Natural killer cell treated with Interleukin-12 subunit alpha and Interleukin-12 subunit beta and Interleukin-15 and Interleukin-18, amount 100 ng/mL, for 72 hours (primary cell): ENCODE data around the gene CNIH3. TPM values are rescaled to one million over a fixed set of nuclear protein-coding genes. Genes with fewer than 3 reads are reported as not detected.

ENCODE experiments used
- ATAC-seq, 2 donors: fragments of 150-1000 bp; cut with Tn5 transposase in 1 of 2; sonication (Bioruptor Pico), chemical (Tn5 transposase) in 1 of 2; 2 replicates each; pipeline ENCODE4 v1.10.0; 2021
- DNase-seq: peaks from one replicate; pipeline ENCODE4 v3.0.0; 2022; ENCODE audit warnings: low spot score
- H3K27ac Mint-ChIP-seq, 2 donors: 1 replicate in 1 of 2; 2 replicates in 1 of 2; pipeline ENCODE4 v1.8.0; 2022; ENCODE audit warnings: mixed read lengths in 2 of 2, mild to moderate bottlenecking in 1 of 2, moderate library complexity in 1 of 2
- H3K27me3 Mint-ChIP-seq, 2 donors: 1 replicate in 1 of 2; 2 replicates in 1 of 2; pipeline ENCODE4 v1.8.0; 2022; ENCODE audit warnings: mixed read lengths in 2 of 2
- H3K36me3 Mint-ChIP-seq: one replicate; pipeline ENCODE4 v1.8.0; 2022; ENCODE audit warnings: mixed read lengths
- H3K4me1 Mint-ChIP-seq, 2 donors: 1 replicate in 1 of 2; 2 replicates in 1 of 2; pipeline ENCODE4 v1.8.0; 2022; ENCODE audit warnings: low read depth in 2 of 2, mixed read lengths in 2 of 2, mild to moderate bottlenecking in 1 of 2
- H3K4me3 Mint-ChIP-seq: one replicate; pipeline ENCODE4 v1.8.0; 2022; ENCODE audit warnings: mixed read lengths
- H3K9me3 Mint-ChIP-seq: 2 replicates; pipeline ENCODE4 v1.8.0; 2022; ENCODE audit warnings: mixed read lengths
- total RNA-seq, 2 donors: library from RNA; stranded (reverse); gene quantifications; one replicate each; pipeline ENCODE4 v1.2.3, GENCODE V29; 2022

The CNIH3 gene
- total RNA-seq, 2 donors from 2014 or later = 1.5 TPM

GRCh38 chr1:224639426-224639975, 23.4 kb downstream of the CNIH3 start:
- H3K9me3 Mint-ChIP-seq = no peaks in the 10 kb centered on the region
- peaks cover 8 to 9% of the 10 kb centered on the region in 2 donors for H3K4me1 Mint-ChIP-seq
- no peak overlapping the region for H3K4me3 Mint-ChIP-seq
- no peaks in the 10 kb centered on the region for H3K36me3 Mint-ChIP-seq
- H3K27ac Mint-ChIP-seq = no peak overlapping the region
- ATAC-seq (no peak), DNase-seq (no peak)
- peaks cover 2 to 17% of the 10 kb centered on the region in 2 donors for H3K27me3 Mint-ChIP-seq

GRCh38 chr1:224640018-224640417, 23.9 kb downstream of the CNIH3 start:
- H3K4me3 Mint-ChIP-seq = no peak overlapping the region
- ATAC-seq (no peak), DNase-seq (no peak)
- H3K9me3 Mint-ChIP-seq = no peaks in the 10 kb centered on the region
- H3K27ac Mint-ChIP-seq = no peak overlapping the region
- peaks cover 8 to 9% of the 10 kb centered on the region in 2 donors for H3K4me1 Mint-ChIP-seq
- H3K36me3 Mint-ChIP-seq = no peaks in the 10 kb centered on the region
- H3K27me3 Mint-ChIP-seq = peaks cover 0 to 17% of the 10 kb centered on the region in 2 donors

- Mint-ChIP-seq H3K36me3 (no peaks in the 10 kb centered on the region), H3K27me3 (peaks cover 0 to 17% of the 10 kb centered on the region in 2 donors), H3K27ac (no peak overlapping the region), H3K4me1 (peaks cover 8 to 9% of the 10 kb centered on the region in 2 donors), H3K9me3 (no peaks in the 10 kb centered on the region), H3K4me3 (no peak overlapping the region)
- ATAC-seq (no peak), DNase-seq (no peak)
Measured at GRCh38 chr1:224640587-224640986, 24.5 kb downstream of the CNIH3 start.

- H3K4me3 Mint-ChIP-seq = no peak overlapping the region
- no peak overlapping the region for H3K27ac Mint-ChIP-seq
- H3K9me3 Mint-ChIP-seq = no peaks in the 10 kb centered on the region
- ATAC-seq (no peak), DNase-seq (no peak)
- H3K36me3 Mint-ChIP-seq = no peaks in the 10 kb centered on the region
- peaks cover 0 to 17% of the 10 kb centered on the region in 2 donors for H3K27me3 Mint-ChIP-seq
- peaks cover 8 to 9% of the 10 kb centered on the region in 2 donors for H3K4me1 Mint-ChIP-seq
Measured at GRCh38 chr1:224641030-224641429, 24.9 kb downstream of the CNIH3 start.

- Mint-ChIP-seq H3K27me3 (peaks cover 0 to 17% of the 10 kb centered on the region in 2 donors), H3K4me1 (no peaks in the 10 kb centered on the region), H3K9me3 (no peaks in the 10 kb centered on the region)
Measured at GRCh38 chr1:224643653-224644052, 27.5 kb downstream of the CNIH3 start.

GRCh38 chr1:224644553-224645154, 28.5 kb downstream of the CNIH3 start:
- Mint-ChIP-seq H3K9me3 (no peaks in the 10 kb centered on the region), H3K4me3 (no peak overlapping the region), H3K36me3 (no peaks in the 10 kb centered on the region), H3K27ac (no peak overlapping the region), H3K27me3 (peaks cover 0 to 17% of the 10 kb centered on the region in 2 donors), H3K4me1 (no peaks in the 10 kb centered on the region)
- ATAC-seq (peak; percentile 49 to 58), DNase-seq (no peak)

More at GRCh38 chr1:224643653-224644052, 27.5 kb downstream of the CNIH3 start:
- no peaks in the 10 kb centered on the region for H3K36me3 Mint-ChIP-seq
- DNase-seq (no peak), ATAC-seq (no peak)
- no peak overlapping the region for H3K4me3 Mint-ChIP-seq
- no peak overlapping the region for H3K27ac Mint-ChIP-seq

GRCh38 chr1:224647449-224647848, 31.3 kb downstream of the CNIH3 start:
- H3K27me3 Mint-ChIP-seq = peaks cover 0 to 5% of the 10 kb centered on the region in 2 donors
- no peak overlapping the region for H3K4me3 Mint-ChIP-seq
- DNase-seq (no peak), ATAC-seq (no peak)
- no peak overlapping the region for H3K27ac Mint-ChIP-seq
- H3K9me3 Mint-ChIP-seq = no peaks in the 10 kb centered on the region
- no peaks in the 10 kb centered on the region for H3K4me1 Mint-ChIP-seq
- H3K36me3 Mint-ChIP-seq = no peaks in the 10 kb centered on the region

GRCh38 chr1:224650290-224650689, 34.2 kb downstream of the CNIH3 start:
- no peak for ATAC-seq
- no peaks in the 10 kb centered on the region for H3K4me1 Mint-ChIP-seq
- H3K9me3 Mint-ChIP-seq = no peaks in the 10 kb centered on the region
- DNase-seq = no peak
- no peak overlapping the region for H3K27ac Mint-ChIP-seq
- H3K4me3 Mint-ChIP-seq = no peak overlapping the region
- H3K36me3 Mint-ChIP-seq = no peaks in the 10 kb centered on the region
- peaks cover 5 to 6% of the 10 kb centered on the region in 2 donors for H3K27me3 Mint-ChIP-seq

GRCh38 chr1:224651188-224651587, 35.1 kb downstream of the CNIH3 start:
- Mint-ChIP-seq H3K36me3 (no peaks in the 10 kb centered on the region), H3K27ac (no peak overlapping the region), H3K4me1 (no peaks in the 10 kb centered on the region), H3K4me3 (no peak overlapping the region), H3K9me3 (no peaks in the 10 kb centered on the region), H3K27me3 (peaks cover 10 to 12% of the 10 kb centered on the region in 2 donors)
- DNase-seq = no peak
- no peak for ATAC-seq

- no peak for DNase-seq
- H3K9me3 Mint-ChIP-seq = no peaks in the 10 kb centered on the region
- no peaks in the 10 kb centered on the region for H3K36me3 Mint-ChIP-seq
- H3K4me3 Mint-ChIP-seq = no peak overlapping the region
- peaks cover 17 to 41% of the 10 kb centered on the region in 2 donors for H3K27me3 Mint-ChIP-seq
- H3K27ac Mint-ChIP-seq = no peak overlapping the region
- no peak for ATAC-seq
- H3K4me1 Mint-ChIP-seq = no peaks in the 10 kb centered on the region
Measured at GRCh38 chr1:224656392-224656791, 40.3 kb downstream of the CNIH3 start.

- Mint-ChIP-seq H3K36me3 (no peaks in the 10 kb centered on the region), H3K9me3 (no peaks in the 10 kb centered on the region), H3K27me3 (peaks cover 25 to 50% of the 10 kb centered on the region in 2 donors), H3K4me3 (no peak overlapping the region), H3K27ac (no peak overlapping the region), H3K4me1 (no peaks in the 10 kb centered on the region)
- DNase-seq = no peak
- ATAC-seq = no peak
Measured at GRCh38 chr1:224660074-224660473, 44.0 kb downstream of the CNIH3 start.

- no peaks in the 10 kb centered on the region for H3K4me1 Mint-ChIP-seq
- no peak overlapping the region for H3K4me3 Mint-ChIP-seq
- no peak for DNase-seq
- H3K9me3 Mint-ChIP-seq = no peaks in the 10 kb centered on the region
- no peak for ATAC-seq
- peaks cover 17 to 38% of the 10 kb centered on the region in 2 donors for H3K27me3 Mint-ChIP-seq
- no peak overlapping the region for H3K27ac Mint-ChIP-seq
- H3K36me3 Mint-ChIP-seq = no peaks in the 10 kb centered on the region
Measured at GRCh38 chr1:224662870-224663269, 46.8 kb downstream of the CNIH3 start.

GRCh38 chr1:224665016-224665415, 48.9 kb downstream of the CNIH3 start:
- H3K27me3 Mint-ChIP-seq = peaks cover 15 to 32% of the 10 kb centered on the region in 2 donors
- no peak overlapping the region for H3K27ac Mint-ChIP-seq
- DNase-seq = no peak
- no peak overlapping the region for H3K4me3 Mint-ChIP-seq
- no peaks in the 10 kb centered on the region for H3K4me1 Mint-ChIP-seq
- H3K36me3 Mint-ChIP-seq = no peaks in the 10 kb centered on the region
- ATAC-seq = no peak
- H3K9me3 Mint-ChIP-seq = no peaks in the 10 kb centered on the region

GRCh38 chr1:224666078-224666477, 50.0 kb downstream of the CNIH3 start:
- ATAC-seq = no peak
- H3K27me3 Mint-ChIP-seq = peaks cover 15 to 31% of the 10 kb centered on the region in 2 donors
- no peaks in the 10 kb centered on the region for H3K9me3 Mint-ChIP-seq
- no peak overlapping the region for H3K27ac Mint-ChIP-seq
- H3K4me3 Mint-ChIP-seq = no peak overlapping the region
- H3K4me1 Mint-ChIP-seq = no peaks in the 10 kb centered on the region
- H3K36me3 Mint-ChIP-seq = no peaks in the 10 kb centered on the region
- no peak for DNase-seq
